Stimulated activated CD4-positive, alpha-beta T cell treated with anti-CD3 and anti-CD28 coated beads, Interleukin-2, amount 100 ng/mL, for 24 hours (primary cell): ENCODE results near the gene FTCD.
"Not testable (repeated sequence)": the region's sequence is repeated elsewhere in the genome, so short reads cannot be mapped to it uniquely, and the experiment has no call there.

Source experiments
- DNase-seq, 2 donors: peaks; one replicate each; pipeline ENCODE4 v3.0.0-alpha.2; 2020

FTCD gene, protein sequence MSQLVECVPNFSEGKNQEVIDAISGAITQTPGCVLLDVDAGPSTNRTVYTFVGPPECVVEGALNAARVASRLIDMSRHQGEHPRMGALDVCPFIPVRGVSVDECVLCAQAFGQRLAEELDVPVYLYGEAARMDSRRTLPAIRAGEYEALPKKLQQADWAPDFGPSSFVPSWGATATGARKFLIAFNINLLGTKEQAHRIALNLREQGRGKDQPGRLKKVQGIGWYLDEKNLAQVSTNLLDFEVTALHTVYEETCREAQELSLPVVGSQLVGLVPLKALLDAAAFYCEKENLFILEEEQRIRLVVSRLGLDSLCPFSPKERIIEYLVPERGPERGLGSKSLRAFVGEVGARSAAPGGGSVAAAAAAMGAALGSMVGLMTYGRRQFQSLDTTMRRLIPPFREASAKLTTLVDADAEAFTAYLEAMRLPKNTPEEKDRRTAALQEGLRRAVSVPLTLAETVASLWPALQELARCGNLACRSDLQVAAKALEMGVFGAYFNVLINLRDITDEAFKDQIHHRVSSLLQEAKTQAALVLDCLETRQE

DNA sequence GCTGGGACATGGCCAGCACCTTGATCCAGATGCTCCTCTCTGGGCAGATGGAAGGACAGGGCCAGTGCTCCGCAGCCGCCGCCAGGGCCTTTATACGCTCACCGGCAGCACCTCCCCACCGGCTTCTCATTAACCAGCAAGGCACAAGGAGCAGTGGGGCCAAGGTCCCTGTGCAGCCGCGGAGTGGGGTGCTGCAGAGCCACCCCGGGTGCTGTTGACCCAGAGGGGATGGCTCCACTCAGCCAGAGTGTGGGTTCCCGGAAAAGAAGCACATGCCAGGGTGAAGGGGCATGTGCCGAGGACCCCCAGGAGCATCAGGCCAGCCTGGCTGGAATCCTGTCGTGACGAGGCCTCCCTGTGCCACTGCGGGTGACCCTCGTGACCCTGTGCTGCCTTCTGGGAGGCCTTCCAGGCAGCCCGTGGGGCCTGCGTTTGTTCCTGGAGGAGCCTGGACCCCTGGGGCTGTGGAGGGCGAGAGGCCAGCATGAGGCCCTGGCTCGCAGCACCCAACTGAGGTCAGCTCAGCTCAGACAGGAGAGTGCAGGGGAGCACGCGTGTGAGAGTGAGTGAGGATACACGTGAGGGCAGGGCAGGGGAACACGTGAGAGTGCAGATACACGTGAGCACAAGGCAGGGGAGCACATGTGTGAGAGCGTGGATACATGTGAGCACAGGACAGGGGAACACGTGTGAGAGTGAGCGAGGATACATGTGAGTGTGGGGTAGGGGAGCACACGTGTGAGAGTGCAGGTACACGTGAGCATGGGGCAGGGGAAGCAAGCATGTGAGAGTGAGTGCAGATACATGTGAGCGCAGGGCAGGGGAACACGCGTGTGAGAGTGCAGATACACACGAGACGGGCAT is at the start of gene FTCD:
FTCD (minus strand) TSS at position 66 of the 864 bp plus-strand sequence; CDS start at position 10, 56 bp downstream.
- no peak for DNase-seq

DNA sequence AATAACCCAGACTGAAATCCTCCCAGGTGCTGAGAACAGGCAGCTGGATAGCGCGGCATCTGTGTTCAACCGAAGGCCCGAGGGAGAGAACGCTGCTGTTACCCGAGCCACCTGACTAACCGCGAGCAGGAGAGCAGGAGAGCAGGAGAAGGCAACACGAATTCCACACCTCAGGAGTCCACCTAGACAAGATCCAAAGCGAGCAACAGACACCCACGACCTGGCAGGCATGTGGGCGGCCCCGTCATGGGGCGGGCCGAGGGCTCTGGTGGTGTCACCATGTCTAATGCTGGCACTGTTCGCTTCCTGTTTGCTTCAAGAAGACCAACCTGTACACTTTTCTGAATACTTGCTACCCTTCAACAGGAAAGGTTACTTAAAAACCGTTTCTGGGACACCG is 49.8 kb upstream of the FTCD start:
- DNase-seq = no peak

DNA sequence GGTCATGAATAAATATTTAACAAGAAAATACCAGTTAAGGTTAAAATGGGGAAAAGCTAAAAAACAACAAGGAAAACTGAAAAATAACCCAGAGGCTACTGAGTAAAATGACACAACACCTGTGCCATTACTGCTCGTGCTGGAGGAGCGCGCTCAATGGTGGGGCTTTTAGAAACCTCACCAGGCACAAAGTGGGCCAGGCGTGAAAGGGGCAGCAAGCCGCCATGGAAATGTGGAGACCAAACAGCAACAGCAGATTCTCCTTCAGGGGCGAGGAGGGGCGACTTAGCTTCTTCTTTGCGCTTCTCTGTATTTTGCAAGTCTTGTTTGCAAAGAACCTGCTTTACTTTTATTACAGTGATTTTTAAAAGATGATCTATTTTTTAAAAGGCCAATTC is 47.8 kb upstream of the FTCD start:
- no peak for DNase-seq

DNA sequence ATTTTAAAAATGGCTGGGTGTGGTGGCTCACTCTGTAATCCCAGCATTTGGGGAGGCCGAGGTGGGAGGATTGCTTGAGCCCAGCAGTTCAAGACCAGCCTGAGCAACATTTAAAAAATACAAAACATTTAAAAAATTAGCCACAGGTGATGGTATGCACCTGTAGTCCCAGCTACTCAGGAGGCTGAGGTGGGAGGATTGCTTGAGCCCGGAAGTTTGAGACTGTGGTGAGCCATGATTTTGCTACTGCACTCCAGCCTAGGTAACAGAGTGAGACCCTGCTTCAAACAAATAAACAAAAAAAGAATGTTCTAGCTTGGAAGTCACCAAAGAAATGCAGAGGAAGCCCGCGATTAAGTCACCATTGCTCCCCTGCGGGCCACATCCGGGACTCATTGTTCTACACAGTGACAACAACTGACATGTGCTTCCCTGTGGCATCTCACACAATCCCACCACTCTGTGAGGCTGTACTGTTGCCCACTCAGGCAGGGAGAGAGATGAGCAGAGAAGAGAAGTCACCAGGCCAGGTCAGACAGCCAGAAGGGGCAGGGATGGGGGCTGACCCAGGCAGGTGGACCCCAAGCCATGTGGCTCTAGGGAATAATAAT is 47.3 kb upstream of the FTCD start:
- DNase-seq = no peak

DNA sequence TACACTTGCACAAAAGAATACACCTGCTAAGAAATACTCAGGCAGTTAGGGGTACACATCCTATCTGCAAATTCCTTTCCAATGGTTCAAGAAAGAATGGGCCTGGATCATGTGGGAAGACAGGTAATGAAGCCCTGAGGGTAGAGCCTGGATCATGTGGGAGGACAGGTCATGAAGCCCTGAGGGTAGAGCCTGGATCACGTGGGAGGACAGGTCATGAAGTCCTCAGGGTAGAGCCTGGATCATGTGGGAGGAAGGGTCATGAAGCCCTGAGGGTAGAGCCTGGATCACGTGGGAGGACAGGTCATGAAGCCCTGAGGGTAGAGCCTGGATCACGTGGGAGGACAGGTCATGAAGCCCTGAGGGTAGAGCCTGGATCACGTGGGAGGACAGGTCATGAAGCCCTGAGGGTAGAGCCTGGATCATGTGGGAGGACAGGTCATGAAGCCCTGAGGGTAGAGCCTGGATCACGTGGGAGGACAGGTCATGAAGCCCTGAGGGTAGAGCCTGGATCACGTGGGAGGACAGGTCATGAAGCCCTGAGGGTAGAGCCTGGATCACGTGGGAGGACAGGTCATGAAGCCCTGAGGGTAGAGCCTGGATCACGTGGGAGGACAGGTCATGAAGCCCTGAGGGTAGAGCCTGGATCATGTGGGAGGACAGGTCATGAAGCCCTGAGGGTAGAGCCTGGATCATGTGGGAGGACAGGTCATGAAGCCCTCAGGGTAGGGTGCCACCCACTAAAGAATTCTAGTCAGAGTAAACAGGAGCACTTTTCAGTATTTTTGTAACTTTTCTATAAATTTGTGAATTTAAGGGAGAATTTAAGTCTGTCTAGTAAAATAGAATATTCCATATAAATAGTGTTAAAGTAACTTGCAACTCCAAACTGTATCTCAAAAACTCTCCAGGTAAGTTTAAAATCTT is 45.8 kb upstream of the FTCD start:
- DNase-seq = not testable (repeated sequence)

DNA sequence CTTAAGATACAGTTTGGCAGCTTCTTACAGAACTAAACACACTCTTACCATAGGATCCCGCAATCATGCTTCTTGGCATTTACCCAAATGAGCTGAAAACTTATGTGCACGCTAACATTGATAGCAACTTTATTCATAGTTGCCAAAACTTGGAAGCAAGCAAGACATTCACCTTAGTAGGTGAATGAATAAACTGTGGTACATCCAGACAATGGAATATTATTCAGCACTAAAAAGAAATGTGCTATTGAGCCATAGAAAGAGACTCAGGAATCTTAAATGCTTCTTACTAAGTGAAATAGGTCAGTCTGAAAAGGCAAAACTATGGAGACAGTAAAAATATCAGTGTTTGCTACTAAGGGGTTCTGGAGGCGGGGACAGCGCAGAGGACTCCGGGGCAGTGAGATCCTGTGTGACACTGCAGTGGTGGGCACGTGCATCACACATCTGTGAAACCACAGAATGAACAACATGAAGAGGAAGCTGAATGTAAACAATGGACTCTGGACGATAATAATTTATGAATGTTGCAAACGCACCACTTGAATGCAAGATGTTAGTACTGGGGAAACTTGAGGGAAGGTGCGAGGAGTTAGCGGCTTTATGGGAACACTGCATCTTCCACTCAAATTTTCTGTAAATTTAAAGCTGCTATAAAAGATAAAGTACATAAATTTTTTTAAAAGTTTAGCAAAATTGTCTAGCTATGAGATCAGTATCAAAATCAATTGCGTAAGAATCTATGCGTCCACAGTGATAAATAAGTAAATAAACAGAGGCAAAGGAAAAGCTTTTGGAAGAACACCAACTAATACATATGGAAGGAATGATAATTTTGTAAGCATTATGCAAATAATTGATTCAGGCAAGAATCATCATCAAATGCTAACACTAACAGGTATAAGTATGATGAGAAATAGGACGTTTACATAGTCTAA is 44.3 kb upstream of the FTCD start:
- DNase-seq = no peak

DNA sequence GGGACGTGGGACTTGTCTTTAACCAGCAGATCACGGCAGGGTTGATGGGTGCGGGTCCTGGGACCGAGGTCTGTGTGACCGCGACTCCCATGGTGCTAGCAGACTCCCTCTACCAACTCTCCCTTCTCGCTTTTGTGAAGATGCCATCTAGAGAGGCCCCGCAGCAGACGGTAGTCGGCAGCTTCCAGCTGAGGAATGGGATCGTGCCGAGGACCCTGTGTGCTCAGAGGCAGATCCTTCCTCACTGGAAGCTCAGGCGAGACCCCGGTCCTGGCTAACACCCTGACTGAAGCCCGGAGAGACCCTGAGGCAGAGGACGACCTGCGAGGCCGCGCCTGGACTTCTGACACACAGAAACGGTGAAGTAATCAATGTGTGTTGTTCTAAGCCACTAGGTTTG is 41.4 kb upstream of the FTCD start:
- DNase-seq = no peak

DNA sequence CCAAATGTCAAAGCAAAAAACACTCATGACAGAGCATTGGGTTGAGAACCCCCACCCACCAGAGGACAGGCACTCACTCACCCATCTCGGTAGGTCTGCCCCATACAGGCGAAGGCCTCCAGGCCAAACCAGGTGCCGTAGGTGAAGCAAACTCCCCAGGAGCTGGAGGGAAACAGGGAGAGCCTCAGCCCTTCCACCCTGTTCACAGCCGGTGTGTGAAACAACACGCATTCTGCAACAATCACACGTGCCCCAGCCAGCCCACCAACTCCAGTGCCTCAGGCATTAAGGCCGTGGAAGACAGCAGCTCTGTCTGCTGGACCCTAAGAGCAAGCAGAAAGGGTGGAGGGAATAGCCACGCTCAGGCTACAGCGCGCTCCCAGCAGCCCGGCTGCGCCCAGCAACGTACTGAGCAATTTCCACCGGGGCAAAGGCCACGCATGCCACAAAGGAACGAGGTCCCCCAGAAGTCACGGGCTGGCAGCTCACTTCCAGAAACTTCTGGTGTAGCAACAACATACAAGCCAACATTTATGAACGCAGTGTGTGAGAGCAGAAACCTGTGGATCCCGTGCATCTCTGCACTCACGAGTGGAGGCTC is 40.3 kb upstream of the FTCD start:
- DNase-seq = no peak

DNA sequence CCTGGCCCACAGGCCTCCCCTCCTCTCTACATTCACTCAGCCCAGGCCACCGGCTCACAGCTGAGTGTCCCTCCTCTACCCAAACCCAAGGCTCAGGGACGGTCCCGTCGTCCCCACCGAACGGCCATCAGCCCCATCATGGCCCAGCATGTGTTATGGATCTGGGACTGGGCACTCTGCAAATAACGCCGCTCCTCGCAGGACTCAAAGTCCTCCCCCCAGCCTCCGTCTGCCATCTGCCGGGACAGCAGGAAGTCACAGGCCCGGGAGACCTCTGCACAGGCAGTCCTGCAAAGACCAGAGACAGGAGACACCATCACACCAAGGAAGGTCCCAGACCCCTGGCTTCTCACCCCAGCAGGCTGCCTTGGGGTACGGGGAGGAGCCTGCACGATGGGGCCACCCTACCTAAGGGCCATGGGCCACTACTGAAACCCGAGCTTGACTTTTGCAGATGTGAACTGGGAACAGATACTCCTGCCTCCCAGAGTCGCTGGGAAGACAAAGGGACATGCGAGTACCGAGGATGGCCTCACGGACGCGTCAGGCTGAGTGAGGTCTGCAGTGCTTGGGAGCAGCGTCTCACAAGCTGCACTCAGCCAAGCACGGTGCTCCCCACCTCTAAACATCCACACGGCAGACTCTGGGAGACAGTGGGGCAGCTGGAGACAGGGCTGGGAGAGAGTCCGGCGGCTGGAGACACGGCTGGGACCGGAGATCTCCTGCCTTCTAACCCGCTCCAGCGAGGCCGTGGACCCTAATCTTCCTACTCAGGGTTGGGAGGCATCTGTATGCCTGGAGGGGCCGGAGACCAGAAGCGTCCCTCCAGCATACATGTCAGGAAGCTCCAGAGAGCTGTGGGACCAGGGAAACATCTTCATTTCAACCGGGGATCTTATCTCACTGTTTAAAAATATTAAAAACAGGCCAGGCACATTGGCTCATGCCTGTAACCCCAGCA is 39.3 kb upstream of the FTCD start:
- no peak for DNase-seq

DNA sequence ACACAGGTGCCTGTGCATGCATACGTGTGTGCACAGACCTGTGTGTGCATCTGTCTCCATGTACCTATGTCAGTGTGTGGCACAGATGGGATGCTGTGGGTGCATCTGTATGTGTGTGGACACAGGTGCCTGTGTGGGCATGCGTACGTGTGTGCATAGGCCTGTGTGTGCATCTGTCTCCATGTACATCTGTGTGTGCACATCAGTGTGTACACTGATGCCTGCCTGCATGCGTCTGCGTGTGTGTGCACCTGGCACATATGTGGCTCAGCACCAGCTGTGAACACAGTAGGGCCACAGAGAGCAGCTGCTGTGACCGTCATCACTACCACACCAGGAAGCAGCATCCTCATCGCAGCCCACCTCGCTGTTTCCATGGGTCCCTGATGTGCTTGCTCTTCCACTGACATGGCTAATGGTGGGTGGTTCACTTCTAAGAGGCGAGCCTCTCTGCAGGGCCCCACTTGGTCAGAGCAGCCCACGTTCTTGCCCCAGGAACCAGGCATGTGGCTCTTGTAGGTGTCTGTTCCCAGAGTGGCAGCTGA is 38.5 kb upstream of the FTCD start:
- DNase-seq = no peak

DNA sequence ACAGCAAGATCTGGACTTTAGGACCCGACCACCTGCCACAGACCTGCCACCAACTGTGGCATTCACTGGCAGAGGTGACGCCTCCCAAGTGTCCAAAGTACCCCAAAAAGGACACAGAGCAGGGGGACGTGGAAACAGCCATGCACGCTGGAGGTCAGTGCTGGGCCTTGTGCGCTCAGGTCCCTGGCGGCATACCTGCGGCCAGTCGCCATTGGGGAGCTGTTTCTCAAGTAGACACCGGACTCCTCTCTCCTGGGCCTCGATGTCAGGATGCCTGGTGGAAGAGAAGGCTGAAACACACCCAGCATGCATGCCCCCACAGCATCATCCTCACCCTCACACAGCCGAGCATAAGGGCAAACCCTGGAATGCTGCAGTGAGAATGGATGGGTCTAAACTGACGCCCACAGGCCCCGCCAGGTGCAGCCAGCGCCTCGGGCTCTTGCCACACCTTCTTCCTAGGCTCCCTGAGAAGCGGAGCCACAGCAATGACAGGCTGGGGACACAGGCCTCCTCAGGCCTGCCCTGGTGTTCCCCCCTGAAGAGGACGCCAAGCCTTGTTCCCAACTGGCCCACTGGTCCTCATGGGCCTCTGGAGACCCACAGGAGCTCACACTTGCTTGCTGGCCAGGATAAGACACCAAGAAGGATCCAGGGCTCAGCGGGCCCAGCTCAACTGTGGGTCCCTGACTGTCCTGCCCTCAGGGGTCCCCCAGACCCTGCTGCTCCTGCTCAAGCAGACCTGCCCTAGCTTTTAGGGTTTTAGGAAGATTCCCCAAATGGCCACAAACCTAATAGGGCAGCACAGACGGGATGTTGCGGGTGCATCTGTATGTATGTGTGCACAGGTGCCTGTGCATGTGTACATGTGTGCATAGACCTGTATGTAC is 36.6 kb upstream of the FTCD start:
- DNase-seq = no peak

DNA sequence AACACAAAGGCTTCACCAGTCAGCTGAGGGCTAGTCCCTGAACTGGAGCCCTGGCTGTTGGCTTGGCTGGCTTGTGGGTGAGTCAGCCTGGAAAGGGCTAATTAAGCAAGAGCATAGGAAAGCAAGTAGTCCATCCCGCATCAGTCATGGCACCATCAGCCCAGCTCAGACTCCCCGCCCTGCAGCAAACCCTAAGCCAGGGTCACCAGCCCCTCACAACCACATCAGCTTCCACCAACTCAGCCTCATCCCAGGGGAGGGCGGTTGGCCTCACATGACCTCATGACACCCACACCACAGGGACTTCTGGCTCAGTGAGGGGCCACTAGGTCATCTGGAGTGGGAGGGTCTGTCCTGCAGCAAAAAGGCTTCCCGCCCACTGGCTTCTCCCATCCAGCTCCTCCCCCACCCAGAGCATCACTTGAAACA is 35.9 kb upstream of the FTCD start:
- no peak for DNase-seq

DNA sequence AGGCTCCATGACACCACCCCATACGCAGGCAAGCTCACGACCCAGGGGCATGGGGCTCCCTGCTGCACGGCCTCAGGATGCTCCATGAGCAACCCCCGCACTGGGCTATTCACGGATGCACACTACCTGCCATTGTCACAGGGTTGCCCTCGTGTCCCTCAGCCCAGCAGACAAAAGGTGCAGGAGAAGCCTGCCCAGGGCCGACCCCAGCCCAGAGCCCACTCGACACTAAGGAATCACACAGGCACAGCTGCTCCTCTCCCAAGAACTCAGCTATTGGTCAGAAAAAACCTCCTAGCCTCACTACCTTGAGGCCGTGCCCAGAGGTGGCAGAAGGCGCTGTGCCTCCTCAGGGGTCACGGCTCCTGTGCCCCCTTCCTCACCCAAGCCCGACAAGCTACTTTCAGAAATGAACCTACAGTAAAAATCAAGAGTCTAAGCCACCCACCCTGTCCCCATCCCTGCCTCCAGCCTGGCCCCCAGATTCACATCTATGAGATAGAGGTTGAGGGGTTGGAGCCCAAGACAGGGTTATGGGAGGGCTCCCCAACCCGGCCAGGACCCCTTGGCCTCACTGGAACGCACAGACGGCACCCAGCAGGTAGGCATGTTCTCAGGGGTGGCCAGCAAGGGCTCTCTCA is 35.2 kb upstream of the FTCD start:
- no peak for DNase-seq

DNA sequence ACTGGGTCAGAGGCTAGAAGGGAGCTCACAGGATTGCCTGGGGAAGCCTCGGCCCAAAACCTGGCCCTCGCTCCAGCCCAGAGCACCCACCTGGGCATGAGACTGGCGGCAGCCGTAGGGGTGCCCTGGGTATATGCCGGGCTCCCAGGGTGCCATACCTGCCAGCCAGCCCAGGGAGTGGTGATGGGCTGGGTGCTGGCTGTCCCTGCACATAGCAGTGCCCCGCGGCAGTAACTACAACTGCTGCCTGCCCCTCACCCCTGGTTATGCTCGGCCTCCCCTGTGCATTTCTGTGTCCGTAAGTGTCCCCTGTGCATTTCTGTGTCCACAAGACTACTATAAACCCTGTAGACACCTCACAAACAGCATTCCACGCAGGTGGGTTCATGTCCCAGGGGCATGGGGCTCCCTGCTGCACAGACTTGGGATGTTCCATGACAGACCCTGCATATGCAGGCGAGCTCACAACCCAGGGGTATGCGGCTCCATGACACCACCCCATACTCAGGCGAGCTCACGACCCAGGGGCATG is 34.6 kb upstream of the FTCD start:
- DNase-seq = no peak

DNA sequence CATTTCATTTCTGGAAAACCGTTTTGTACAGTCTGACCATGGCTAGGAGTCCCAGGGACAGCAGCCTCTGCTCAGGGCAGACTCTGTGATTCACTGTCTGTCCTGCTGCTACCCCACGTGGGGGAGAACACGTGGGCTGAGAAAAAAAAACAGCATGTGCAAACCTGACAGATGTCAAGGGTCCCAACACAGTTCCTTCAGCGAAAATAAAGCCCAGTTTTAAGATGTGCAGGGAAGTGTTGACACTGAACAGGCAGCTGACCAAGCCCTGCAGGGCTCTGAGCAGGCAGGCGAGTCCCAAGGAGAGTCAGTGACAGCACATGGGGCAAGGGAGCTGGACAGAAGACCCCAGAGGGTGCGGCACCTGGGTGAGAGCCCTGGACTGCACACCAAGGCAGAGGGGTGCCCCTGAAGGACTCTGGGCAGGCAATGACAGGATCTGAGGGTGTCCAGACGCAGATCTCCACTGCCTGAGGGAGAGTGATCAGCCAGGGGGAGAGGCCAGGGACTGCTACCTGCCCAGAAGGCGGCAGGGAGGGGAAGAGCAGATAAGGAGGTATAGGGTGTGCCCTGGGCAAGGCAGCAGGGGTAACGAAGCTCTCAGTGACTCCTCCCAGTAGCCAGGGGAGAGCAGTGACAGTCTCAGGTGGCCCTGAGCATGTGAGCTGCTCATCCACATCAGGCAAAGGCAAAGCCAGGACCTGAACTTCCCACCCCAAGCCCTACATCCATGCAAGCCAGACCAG is 34.0 kb upstream of the FTCD start:
- DNase-seq = no peak
